ENCODE measurements around the gene LRFN3. TPM values are rescaled to one million over a fixed set of nuclear protein-coding genes. Genes with fewer than 3 reads are reported as not detected.

The LRFN3 gene
- total RNA-seq, 1 experiment from 2014 or later: 20.6 TPM

- TF ChIP-seq, protein P1, sequence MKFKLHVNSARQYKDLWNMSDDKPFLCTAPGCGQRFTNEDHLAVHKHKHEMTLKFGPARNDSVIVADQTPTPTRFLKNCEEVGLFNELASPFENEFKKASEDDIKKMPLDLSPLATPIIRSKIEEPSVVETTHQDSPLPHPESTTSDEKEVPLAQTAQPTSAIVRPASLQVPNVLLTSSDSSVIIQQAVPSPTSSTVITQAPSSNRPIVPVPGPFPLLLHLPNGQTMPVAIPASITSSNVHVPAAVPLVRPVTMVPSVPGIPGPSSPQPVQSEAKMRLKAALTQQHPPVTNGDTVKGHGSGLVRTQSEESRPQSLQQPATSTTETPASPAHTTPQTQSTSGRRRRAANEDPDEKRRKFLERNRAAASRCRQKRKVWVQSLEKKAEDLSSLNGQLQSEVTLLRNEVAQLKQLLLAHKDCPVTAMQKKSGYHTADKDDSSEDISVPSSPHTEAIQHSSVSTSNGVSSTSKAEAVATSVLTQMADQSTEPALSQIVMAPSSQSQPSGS (CRISPR knock-in tag; IDR thresholded peaks at IDR 0.05; ENCODE audit: borderline replicate concordance, low read depth): no peak
Measured at GRCh38 chr19:35973487-35973886, 37.3 kb downstream of the LRFN3 start (continued).

- TF ChIP-seq FOXP4 (CRISPR knock-in tag; IDR thresholded peaks at IDR 0.05) (no peak), USF1 (CRISPR knock-in tag; IDR thresholded peaks at IDR 0.05) (peak; percentile 50; the same call in 1 of the 2 replicates), ETV6 (CRISPR knock-in tag; IDR thresholded peaks at IDR 0.05) (no peak), SMAD3 (CRISPR knock-in tag; IDR thresholded peaks at IDR 0.05; ENCODE audit: borderline replicate concordance) (0 out of 2 replicates have a peak, but pooled peaks have one; percentile 49), EMX1 (CRISPR knock-in tag; IDR thresholded peaks at IDR 0.05) (no peak), GTF2I (CRISPR knock-in tag; conservative IDR thresholded peaks at IDR 0.05) (no peak), FOXK1 (CRISPR knock-in tag; IDR thresholded peaks at IDR 0.05) (0 out of 2 replicates have a peak, but pooled peaks have one; percentile 33), TEAD4 (CRISPR knock-in tag; IDR thresholded peaks at IDR 0.05) (0 out of 2 replicates have a peak, but pooled peaks have one; percentile 75), JUN (CRISPR knock-in tag; IDR thresholded peaks at IDR 0.05) (peak; percentile 88; the same call in 1 of the 2 replicates), ZNF232 (CRISPR knock-in tag; IDR thresholded peaks at IDR 0.05) (0 out of 2 replicates have a peak, but pooled peaks have one; percentile 36), PRRX2 (CRISPR knock-in tag; IDR thresholded peaks at IDR 0.05) (no peak), TEAD1 (CRISPR knock-in tag; IDR thresholded peaks at IDR 0.05) (peak; percentile 40; the same call in 1 of the 2 replicates), ZBTB21 (CRISPR knock-in tag; IDR thresholded peaks at IDR 0.05; ENCODE audit: borderline replicate concordance) (no peak), ELF4 (CRISPR knock-in tag; IDR thresholded peaks at IDR 0.05; ENCODE audit: low read depth) (no peak), GABPB1 (CRISPR knock-in tag; IDR thresholded peaks at IDR 0.05) (no peak), ZNF138 (CRISPR knock-in tag; conservative IDR thresholded peaks at IDR 0.05) (no peak), GRHL2 (CRISPR knock-in tag; IDR thresholded peaks at IDR 0.05; ENCODE audit: insufficient replicate concordance, severe bottlenecking) (no peak), SMAD4 (CRISPR knock-in tag; IDR thresholded peaks at IDR 0.05) (peak; percentile 47; the same call in 1 of the 2 replicates)
- TF ChIP-seq, protein P2, sequence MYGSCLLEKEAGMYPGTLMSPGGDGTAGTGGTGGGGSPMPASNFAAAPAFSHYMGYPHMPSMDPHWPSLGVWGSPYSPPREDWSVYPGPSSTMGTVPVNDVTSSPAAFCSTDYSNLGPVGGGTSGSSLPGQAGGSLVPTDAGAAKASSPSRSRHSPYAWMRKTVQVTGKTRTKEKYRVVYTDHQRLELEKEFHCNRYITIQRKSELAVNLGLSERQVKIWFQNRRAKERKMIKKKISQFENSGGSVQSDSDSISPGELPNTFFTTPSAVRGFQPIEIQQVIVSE (CRISPR knock-in tag; IDR thresholded peaks at IDR 0.05; ENCODE audit: borderline replicate concordance): no peak
- TF ChIP-seq, protein P3, sequence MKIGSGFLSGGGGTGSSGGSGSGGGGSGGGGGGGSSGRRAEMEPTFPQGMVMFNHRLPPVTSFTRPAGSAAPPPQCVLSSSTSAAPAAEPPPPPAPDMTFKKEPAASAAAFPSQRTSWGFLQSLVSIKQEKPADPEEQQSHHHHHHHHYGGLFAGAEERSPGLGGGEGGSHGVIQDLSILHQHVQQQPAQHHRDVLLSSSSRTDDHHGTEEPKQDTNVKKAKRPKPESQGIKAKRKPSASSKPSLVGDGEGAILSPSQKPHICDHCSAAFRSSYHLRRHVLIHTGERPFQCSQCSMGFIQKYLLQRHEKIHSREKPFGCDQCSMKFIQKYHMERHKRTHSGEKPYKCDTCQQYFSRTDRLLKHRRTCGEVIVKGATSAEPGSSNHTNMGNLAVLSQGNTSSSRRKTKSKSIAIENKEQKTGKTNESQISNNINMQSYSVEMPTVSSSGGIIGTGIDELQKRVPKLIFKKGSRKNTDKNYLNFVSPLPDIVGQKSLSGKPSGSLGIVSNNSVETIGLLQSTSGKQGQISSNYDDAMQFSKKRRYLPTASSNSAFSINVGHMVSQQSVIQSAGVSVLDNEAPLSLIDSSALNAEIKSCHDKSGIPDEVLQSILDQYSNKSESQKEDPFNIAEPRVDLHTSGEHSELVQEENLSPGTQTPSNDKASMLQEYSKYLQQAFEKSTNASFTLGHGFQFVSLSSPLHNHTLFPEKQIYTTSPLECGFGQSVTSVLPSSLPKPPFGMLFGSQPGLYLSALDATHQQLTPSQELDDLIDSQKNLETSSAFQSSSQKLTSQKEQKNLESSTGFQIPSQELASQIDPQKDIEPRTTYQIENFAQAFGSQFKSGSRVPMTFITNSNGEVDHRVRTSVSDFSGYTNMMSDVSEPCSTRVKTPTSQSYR (CRISPR knock-in tag; IDR thresholded peaks at IDR 0.05): peak; percentile 20; the same call in 1 of the 2 replicates
- TF ChIP-seq, protein P4, sequence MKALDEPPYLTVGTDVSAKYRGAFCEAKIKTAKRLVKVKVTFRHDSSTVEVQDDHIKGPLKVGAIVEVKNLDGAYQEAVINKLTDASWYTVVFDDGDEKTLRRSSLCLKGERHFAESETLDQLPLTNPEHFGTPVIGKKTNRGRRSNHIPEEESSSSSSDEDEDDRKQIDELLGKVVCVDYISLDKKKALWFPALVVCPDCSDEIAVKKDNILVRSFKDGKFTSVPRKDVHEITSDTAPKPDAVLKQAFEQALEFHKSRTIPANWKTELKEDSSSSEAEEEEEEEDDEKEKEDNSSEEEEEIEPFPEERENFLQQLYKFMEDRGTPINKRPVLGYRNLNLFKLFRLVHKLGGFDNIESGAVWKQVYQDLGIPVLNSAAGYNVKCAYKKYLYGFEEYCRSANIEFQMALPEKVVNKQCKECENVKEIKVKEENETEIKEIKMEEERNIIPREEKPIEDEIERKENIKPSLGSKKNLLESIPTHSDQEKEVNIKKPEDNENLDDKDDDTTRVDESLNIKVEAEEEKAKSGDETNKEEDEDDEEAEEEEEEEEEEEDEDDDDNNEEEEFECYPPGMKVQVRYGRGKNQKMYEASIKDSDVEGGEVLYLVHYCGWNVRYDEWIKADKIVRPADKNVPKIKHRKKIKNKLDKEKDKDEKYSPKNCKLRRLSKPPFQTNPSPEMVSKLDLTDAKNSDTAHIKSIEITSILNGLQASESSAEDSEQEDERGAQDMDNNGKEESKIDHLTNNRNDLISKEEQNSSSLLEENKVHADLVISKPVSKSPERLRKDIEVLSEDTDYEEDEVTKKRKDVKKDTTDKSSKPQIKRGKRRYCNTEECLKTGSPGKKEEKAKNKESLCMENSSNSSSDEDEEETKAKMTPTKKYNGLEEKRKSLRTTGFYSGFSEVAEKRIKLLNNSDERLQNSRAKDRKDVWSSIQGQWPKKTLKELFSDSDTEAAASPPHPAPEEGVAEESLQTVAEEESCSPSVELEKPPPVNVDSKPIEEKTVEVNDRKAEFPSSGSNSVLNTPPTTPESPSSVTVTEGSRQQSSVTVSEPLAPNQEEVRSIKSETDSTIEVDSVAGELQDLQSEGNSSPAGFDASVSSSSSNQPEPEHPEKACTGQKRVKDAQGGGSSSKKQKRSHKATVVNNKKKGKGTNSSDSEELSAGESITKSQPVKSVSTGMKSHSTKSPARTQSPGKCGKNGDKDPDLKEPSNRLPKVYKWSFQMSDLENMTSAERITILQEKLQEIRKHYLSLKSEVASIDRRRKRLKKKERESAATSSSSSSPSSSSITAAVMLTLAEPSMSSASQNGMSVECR (CRISPR knock-in tag; IDR thresholded peaks at IDR 0.05; ENCODE audit: borderline replicate concordance): no peak
- TF ChIP-seq, protein P5, sequence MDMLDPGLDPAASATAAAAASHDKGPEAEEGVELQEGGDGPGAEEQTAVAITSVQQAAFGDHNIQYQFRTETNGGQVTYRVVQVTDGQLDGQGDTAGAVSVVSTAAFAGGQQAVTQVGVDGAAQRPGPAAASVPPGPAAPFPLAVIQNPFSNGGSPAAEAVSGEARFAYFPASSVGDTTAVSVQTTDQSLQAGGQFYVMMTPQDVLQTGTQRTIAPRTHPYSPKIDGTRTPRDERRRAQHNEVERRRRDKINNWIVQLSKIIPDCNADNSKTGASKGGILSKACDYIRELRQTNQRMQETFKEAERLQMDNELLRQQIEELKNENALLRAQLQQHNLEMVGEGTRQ (CRISPR knock-in tag; IDR thresholded peaks at IDR 0.05): no peak
- ChIA-PET POLR2A (no interaction called here), CTCF (interaction anchor here (0.5 to 1.2 kb wide), 7 partner anchors 12 to 191 kb away, joined by 3 to 4 read pairs (median 3); partner anchors contain the start of gene ALKBH6)
- H3K36me3 Mint-ChIP-seq: no peaks in the 10 kb centered on the region
- no peaks in the 10 kb centered on the region for H3K9me3 Mint-ChIP-seq
- peak; percentile 49 for DNase-seq (ENCODE audit: low spot score)
- peaks cover 5% of the 10 kb centered on the region; the same call in 1 of the 2 replicates for H3K27me3 Mint-ChIP-seq (ENCODE audit: low read depth)
- H3K27ac Mint-ChIP-seq: no peak overlapping the region
- peaks cover 13% of the 10 kb centered on the region for H3K4me1 Mint-ChIP-seq
- no peak for ATAC-seq
- no peak overlapping the region for H3K4me3 Mint-ChIP-seq
Measured at GRCh38 chr19:35975608-35976214, 39.5 kb downstream of the LRFN3 start.

All from WTC11 (cell line).